Suppressor macrophage treated with lipopolysaccharide for 1 hour (primary cell): ENCODE data around the gene HS3ST1.
A peak's percentile ranks its signal among the peaks of the same experiment; 100 is the strongest.

ENCODE experiments used
- DNase-seq, 3 donors: peaks; one replicate each; pipeline ENCODE4 v3.0.0-alpha.2; 2020 to 2022

HS3ST1 gene

GRCh38 chr4:11428231-11428898, at the start of gene HS3ST1:
Gene HS3ST1, minus strand, starts transcription at chr4:11428894. Its CDS starts 28,889 bp downstream, at chr4:11400005.
- DNase-seq, result peak in 1 of 3 donors; percentile 26

DNA sequence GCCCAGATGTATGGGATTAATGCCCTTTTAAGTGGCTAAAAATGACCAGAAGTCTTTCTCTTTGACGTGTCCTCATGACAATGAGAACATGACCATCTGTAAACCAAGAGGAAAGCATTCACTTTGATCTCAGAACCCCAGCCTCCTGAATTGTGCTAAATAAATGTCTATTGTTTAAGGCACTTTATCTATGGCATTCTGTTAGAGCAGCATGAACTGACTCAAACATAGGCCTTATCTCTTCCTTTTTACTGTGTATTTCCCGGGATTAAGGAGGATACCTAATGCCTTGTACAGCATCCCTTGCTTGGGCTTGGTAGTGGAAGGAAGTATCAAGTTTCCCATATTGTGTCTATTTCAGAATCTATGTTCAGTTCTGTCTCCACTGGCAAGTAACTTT, 47.2 kb upstream of the HS3ST1 start:
- no peak for DNase-seq

DNA sequence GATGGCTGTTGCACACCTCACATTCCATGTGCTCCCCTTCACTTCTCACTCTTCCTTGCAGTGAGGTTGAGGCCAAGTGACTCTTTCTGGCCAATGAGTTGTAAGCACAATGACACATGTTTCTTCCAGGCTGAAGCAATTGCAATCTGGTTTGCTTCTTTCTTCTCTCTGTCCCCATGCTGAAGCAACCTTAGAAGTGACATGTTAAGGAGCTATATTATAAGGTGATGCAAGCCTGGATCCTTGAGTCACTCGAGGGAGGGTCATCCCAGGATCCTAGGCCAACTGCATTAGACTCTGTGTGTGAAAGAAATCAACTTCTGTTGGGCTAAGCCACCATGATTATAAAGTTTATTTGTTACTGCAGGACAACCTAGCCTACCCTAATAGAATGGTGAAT, 45.5 kb upstream of the HS3ST1 start:
- peak; percentile 29 to 59 (median 51) for DNase-seq

GRCh38 chr4:11472535-11472934, 43.8 kb upstream of the HS3ST1 start:
- DNase-seq, result no peak

- DNase-seq, result peak; percentile 59 to 76 (median 72)
Observed at GRCh38 chr4:11471618-11472017, 42.9 kb upstream of the HS3ST1 start.

GRCh38 chr4:11471046-11471441, 42.4 kb upstream of the HS3ST1 start:
- DNase-seq, result no peak

DNA sequence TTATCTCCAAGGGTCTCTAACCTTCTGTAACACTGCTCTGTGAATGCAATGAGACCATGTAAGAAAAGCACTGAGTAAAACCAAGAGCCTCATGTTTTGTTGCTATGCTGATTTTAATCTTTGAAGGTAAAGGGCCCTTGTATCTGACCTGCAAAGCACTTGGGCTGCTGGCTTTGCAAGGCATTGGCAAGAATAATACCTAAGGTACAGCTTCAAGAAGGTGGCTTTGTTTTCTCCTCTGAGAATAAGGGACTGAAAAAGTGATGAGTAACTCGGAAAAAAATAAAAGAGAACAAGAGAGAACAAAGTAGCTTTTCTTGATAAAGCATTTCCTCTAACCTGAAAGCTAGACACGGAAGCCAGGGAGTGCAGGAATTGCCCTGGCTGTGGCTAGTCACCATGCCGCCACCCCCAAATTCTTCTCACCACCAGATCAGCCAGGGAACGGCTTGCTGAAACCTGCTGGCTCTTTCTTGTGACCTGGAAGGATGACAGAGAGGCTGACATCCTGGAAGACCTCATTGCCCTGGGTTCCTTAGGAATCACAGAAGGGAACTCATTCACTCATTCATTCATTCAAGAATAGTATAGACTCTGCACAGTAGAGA, 41.8 kb upstream of the HS3ST1 start:
- DNase-seq, result no peak

- DNase-seq, result no peak
Observed at GRCh38 chr4:11469650-11470437, 41.1 kb upstream of the HS3ST1 start.

GRCh38 chr4:11468901-11469300, 40.2 kb upstream of the HS3ST1 start:
- DNase-seq, result no peak

DNA sequence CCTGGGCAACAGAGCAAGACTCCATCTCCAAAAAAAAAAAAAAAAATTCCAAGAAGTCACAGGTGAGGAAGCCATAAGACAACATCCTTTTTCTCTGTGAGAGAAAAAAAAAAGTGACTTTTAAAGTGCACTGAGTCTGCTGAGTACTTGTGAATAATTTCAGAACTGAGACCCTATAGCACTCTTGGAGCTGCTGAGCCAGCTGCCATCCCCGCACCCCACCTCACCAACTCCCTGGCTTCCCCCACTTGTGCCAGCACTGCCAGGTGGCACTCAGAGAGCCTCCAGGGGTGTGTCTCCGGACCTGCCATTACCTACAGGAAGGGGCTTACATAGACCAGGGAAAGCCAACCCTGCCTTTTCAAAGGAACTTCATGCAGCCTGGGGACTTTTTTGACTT, 39.2 kb upstream of the HS3ST1 start:
- no peak for DNase-seq

DNA sequence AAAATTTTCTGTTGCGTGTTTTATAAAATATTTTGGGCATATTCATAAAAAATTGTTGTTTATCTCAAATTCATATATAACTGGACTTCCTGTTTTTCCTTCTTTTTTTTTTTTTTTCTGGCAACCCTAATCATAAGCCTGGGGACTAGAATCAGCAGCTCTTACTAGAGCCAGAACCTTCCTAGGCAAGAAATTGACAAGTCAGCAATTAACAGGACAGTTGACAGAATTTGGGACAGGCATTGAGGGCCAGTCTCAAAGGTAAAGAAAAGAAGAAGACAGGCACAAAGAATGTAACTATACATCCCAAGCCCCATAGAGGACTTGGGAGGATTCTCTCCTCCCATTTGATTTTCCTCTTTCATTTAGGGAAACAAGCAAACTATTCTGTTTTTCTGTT, 35.0 kb upstream of the HS3ST1 start:
- no peak for DNase-seq

- DNase-seq, result no peak
Observed at GRCh38 chr4:11456401-11456800, 27.7 kb upstream of the HS3ST1 start.

DNA sequence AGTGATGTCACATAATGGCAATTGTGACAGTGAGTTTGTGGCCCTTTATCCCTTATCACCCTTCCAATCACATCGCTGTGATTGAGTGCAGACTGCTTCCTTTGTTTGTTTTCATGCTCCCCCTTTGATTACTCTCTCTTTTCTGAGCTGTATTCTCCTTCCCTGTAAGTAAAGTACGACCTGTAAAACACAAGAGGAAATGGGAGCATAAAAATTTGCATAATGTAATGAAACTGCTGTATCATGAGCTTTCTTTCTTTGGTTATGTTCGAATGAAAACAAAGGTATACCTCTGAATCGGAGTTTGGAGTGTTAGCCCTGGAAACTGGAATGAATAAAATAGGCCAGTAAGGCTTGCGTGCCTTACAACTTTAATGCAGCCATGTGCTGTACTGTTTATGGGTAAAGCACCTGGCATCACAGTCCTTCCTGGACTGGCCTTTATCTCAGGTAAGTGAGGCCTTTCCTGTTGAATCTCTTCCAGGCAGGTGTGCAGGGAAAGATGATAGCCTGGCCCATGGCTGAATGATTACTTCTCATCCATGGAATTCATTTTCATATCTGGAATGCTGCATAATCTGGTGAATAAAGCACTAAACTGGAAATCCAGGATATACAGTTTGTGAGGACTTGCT, 26.6 kb upstream of the HS3ST1 start:
- DNase-seq, result no peak

DNA sequence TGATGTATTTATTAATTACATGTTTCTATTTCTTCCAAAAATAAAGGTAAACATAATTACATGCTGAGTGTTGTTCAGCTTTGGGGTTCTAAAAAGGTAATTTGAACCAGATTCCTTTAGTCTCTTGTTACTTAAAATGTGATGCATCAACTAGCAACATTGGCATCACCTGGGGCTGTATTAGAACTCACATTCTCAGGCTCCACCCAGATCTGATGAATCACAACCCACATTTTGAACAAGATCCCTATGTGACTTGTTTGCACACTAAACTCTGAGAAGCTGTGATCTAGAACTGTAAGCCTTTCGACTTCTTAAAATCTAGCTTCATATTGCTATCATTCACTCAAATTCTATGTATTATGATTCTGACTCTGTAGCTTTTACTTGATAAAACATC, 23.0 kb upstream of the HS3ST1 start:
- DNase-seq, result no peak

DNA sequence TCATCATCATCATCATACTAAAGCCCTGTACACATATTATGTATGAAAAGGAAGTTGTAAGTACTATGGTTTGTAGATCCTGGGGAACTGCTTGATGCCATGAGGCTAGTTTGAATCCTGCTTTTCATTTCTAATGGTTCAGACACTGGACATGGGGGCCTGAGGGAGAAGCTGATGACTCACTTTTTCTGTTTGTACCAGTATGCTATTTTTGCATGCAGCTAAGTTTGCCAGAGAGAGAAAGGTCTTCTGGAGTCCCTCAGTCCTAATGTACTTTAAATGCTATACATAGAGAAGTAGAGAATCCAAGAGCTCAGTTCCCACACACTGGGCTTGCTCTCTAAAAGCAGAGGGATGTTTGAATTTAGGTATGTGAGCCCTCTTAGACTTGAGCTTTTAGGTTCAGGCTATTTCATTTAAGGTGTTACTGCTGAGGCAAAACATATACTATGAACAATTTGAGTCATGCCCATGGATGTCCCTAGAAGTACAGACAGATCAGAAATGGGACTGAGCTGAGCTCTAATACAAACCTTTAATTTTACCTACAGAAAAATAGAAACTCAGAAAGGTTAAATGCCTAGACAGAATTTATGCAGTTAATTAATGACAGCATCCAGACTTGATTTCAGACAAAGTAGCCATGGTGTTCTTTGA, 17.6 kb upstream of the HS3ST1 start:
- peak in 1 of 3 donors; percentile 16 for DNase-seq

- DNase-seq, result peak in 1 of 3 donors; percentile 46
Observed at GRCh38 chr4:11441194-11441556, 12.5 kb upstream of the HS3ST1 start.

- no peak for DNase-seq
Observed at GRCh38 chr4:11440481-11441193, 11.9 kb upstream of the HS3ST1 start.

GRCh38 chr4:11439836-11440235, 11.1 kb upstream of the HS3ST1 start:
- DNase-seq, result peak; percentile 62 to 79 (median 73)

- no peak for DNase-seq
Observed at GRCh38 chr4:11438647-11439046, 10.0 kb upstream of the HS3ST1 start.

DNA sequence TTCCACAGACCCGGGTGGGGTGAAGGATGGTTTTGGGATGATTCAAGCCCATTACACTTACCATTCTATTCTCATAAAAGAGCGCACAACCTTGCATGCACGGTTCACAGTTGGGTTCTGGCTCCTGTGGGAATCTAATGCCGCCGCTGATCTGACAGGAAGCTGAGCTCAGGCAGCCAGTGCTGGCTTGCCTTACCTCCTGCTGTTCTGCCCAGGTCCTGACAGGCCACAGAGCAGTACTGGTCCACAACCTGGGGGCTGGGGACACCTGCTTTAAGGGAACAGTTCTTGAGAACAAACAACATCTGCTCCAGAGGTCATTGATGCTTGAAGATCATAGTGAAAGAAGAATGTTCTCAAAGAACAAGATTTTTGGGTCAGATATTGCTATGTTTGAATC, 8.0 kb upstream of the HS3ST1 start:
- no peak for DNase-seq

DNA sequence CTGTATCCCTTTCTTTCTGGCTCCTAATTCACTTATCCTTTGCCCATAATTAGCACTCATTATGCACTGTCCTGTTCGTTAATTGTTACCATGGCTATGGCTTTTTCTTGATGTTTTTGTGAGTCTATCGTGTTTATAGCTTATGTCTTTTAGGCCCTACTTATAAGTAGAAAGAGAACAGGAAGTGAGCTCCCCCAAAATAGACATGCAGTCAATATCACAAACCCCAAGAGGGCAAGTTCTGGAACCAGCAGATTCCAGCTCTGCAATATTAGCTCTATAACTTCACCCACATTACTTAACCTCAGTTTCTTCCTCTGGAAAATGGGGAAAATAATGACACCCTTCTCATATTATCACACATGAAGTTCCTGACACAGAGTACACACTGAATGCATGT, 7.4 kb upstream of the HS3ST1 start:
- DNase-seq, result no peak

- no peak for DNase-seq
Observed at GRCh38 chr4:11435557-11435956, 6.9 kb upstream of the HS3ST1 start.
